HepG2 (cell line): ENCODE measurements around the gene ZNF345. TPM values are rescaled to one million over a fixed set of nuclear protein-coding genes. Genes with fewer than 3 reads are reported as not detected.

Experiments
- AKNA ChIP-seq: sonication (generic); formaldehyde crosslinking; IDR thresholded peaks from 2 replicates; pipeline ENCODE4 v1.4.0; 2020; ENCODE audit warnings: missing genetic modification reagents, borderline replicate concordance
- GLI4 ChIP-seq: sonication (generic); formaldehyde crosslinking; IDR thresholded peaks from 2 replicates; pipeline ENCODE4 v1.5.1; 2020; ENCODE audit warnings: missing genetic modification reagents, mild to moderate bottlenecking, moderate library complexity, borderline replicate concordance
- SNAPC4 ChIP-seq: sonication (generic); formaldehyde crosslinking; IDR thresholded peaks from 2 replicates; pipeline ENCODE4 v1.4.0; 2020; ENCODE audit warnings: mild to moderate bottlenecking, missing genetic modification reagents
- SP140L ChIP-seq: sonication (generic); formaldehyde crosslinking; IDR thresholded peaks from 2 replicates; pipeline ENCODE4 v1.4.0; 2020; ENCODE audit warnings: missing genetic modification reagents, borderline replicate concordance
- ZBTB25 ChIP-seq: IDR thresholded peaks from 2 replicates; pipeline ENCODE4 v1.6.1; 2018; ENCODE audit warnings: missing genetic modification reagents
- ZBTB39 ChIP-seq: sonication (generic); formaldehyde crosslinking; IDR thresholded peaks from 2 replicates; pipeline ENCODE4 v1.5.0; 2020; ENCODE audit warnings: missing genetic modification reagents
- ZBTB7B ChIP-seq: sonication (generic); formaldehyde crosslinking; IDR thresholded peaks from 2 replicates; pipeline ENCODE4 v1.4.0; 2020; ENCODE audit warnings: missing genetic modification reagents
- ZNF362 ChIP-seq: sonication (generic); formaldehyde crosslinking; IDR thresholded peaks from 2 replicates; pipeline ENCODE4 v1.4.0; 2020; ENCODE audit warnings: missing genetic modification reagents, mild to moderate bottlenecking, borderline replicate concordance
- ZNF556 ChIP-seq: sonication (generic); formaldehyde crosslinking; IDR thresholded peaks from 2 replicates; pipeline ENCODE4 v1.4.0; 2020; ENCODE audit warnings: mild to moderate bottlenecking, missing genetic modification reagents, borderline replicate concordance
- ZNF777 ChIP-seq: sonication (generic); formaldehyde crosslinking; IDR thresholded peaks from 2 replicates; pipeline ENCODE4 v1.4.0; 2020; ENCODE audit warnings: missing genetic modification reagents
- polyA plus RNA-seq, 8 experiments: library from polyadenylated mRNA; depleted of rRNA in 3 of 8; stranded (reverse) in 7 of 8; unstranded in 1 of 8; fragments of >200 nt; fragmentation: Illumina TruSeq in 4 of 8; extraction: Trizol in 4 of 8; gene quantifications; 2 replicates each; pipeline versions ENCODE4 v1.2.1 to v1.2.3, GENCODE V29; 2011 to 2016; ENCODE audit warnings: low read depth in 4 of 8, missing spikeins in 1 of 8, mixed read lengths in 1 of 8; ENCODE audit not compliant: insufficient read depth in 1 of 8
- total RNA-seq, 5 experiments: library from RNA; depleted of rRNA; stranded (reverse); fragments of >200 nt; fragmentation: Illumina TruSeq; extraction: Trizol; gene quantifications; 2 replicates each; pipeline ENCODE4 v1.2.3, GENCODE V29; 2016; ENCODE audit warnings: low read depth in 1 of 5
- TF ChIP-seq, protein P1 (sequence below): sonication (generic); formaldehyde crosslinking; IDR thresholded peaks from 2 replicates; pipeline ENCODE4 v1.5.0; 2020; ENCODE audit warnings: missing genetic modification reagents, mild to moderate bottlenecking, borderline replicate concordance

The ZNF345 gene
- total and polyA plus RNA-seq, 2 of the 13 experiments (the other 11 are each of a cell fraction or from before 2014, with no cell fraction given), result 2.6 to 2.9 TPM

DNA sequence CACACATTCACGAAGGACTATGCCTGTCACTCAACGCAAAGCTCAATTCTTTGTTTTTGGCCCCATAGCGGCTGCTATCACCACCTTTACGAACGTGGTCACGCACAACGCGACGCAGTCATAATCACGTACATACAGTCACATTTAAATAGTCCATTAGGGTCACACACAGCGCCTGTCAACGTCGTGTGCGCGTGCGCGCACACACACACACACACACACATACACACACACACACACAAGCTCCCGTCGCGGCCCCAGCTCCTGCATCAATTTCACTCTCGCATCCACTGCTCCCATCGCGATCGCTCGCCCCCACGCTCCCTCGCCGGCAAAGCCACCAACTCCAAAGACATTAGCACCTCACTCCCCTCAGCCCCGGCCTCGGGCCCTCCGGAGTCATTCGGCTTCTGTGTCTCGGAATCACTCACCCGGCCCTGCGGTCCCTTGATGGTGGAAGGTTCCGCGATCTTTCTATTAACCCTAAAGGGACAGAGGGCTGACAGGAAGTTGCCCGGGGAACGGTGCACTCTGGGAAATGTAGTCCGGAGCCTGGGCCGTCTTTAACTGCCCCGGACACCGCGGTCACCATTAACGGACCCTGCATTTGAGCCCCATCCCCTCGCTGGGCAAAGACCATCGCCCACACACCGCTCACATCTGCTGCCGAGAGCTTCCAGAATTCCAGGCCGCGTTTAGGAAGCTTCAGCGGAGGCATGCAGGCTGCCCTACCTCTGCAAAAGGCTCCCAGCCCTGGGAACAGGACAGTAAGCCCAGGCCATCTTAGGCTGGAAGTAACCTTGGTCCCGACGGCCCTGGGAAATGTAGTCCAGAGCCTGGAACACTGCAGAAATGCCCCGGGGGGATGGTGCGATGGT is 12.5 kb upstream of the ZNF345 start, which contains the start of gene ZNF790 (continued):
- TF ChIP-seq SNAPC4 (CRISPR knock-in tag), result peak; percentile 76; the same call in 1 of the 2 replicates
- TF ChIP-seq SP140L (CRISPR knock-in tag), result no peak
- peak; percentile 32; the same call in 1 of the 2 replicates for TF ChIP-seq ZNF362 (CRISPR knock-in tag)
- peak; percentile 39; the same call in 1 of the 2 replicates for TF ChIP-seq ZNF556 (CRISPR knock-in tag)
- peak; percentile 96 for TF ChIP-seq GLI4 (CRISPR knock-in tag)
- peak; percentile 9; the same call in 1 of the 2 replicates for TF ChIP-seq AKNA (CRISPR knock-in tag)
- 0 out of 2 replicates have a peak, but pooled peaks have one; percentile 17 for TF ChIP-seq ZBTB25
- peak; percentile 38; the same call in 1 of the 2 replicates for TF ChIP-seq ZBTB7B (CRISPR knock-in tag)
- peak; percentile 37; the same call in 1 of the 2 replicates for TF ChIP-seq ZBTB39 (CRISPR knock-in tag)
- 0 out of 2 replicates have a peak, but pooled peaks have one; percentile 57 for TF ChIP-seq ZNF777 (CRISPR knock-in tag)
- TF ChIP-seq, protein P1, sequence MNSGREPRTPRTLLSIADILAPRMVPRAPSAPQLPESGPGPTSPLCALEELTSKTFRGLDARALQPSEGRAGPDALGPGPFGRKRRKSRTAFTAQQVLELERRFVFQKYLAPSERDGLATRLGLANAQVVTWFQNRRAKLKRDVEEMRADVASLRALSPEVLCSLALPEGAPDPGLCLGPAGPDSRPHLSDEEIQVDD (CRISPR knock-in tag), result 0 out of 2 replicates have a peak, but pooled peaks have one; percentile 13
